ENCODE results near the gene KIF5C. TPM values are rescaled to one million over a fixed set of nuclear protein-coding genes. Genes with fewer than 3 reads are reported as not detected.
A peak's percentile ranks its signal among the peaks of the same experiment; 100 is the strongest.

KIF5C gene
- total and polyA plus RNA-seq, 4 donors, result 0.06 to 0.25 (median 0.14) TPM

DNA sequence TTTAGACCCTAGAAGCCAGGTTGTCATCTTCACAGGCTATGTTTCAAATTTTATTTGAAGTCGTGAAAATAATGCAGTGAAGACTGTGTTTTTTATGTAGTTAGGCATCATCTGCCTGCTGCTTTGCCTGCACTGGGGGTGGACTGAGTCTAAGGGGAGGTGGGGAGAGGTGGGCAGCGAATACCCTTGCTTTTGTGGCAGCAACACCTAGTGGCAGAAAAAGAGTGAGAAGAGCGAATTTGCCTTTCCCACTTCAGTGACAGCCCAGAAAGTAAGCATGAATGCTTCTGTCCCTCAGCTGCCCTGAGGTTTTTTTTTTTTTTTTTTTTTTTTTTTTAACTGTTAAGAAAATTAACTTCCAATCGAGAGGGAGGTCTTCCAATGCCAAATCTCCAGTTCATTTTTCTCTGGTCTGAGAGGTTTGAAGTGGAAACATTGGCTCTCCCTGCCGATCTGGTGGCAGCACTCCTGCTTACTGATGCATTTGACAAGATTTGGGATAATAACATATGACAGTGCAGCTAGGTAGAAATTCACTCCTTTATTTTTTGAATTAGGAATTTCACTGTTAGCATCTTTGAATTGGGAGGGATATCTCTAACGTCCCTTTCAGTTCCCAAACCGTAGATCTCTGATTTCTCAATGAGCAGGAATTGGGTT is 103.1 kb downstream of the KIF5C start:
- Histone ChIP-seq H3K4me3 (ENCODE audit: low read depth in 1 of 3, low read length in 3 of 3) (no peak overlapping the region), H3K9me3 (ENCODE audit: control insufficient read depth in 4 of 4, low read length in 3 of 4) (no peaks in the 10 kb centered on the region), H3K9ac (ENCODE audit: low read depth in 1 of 2, low read length in 2 of 2) (no peak overlapping the region), H3K4me1 (ENCODE audit: control insufficient read depth in 4 of 4, insufficient read depth in 4 of 4, low read length in 3 of 4) (peaks cover 0 to 13% (median 5%) of the 10 kb centered on the region in 4 donors), H3K27ac (ENCODE audit: low read depth in 1 of 2, low read length in 2 of 2) (no peak overlapping the region), H3K36me3 (ENCODE audit: control insufficient read depth in 4 of 4, insufficient read depth in 3 of 4, low read depth in 1 of 4, low read length in 3 of 4) (no peaks in the 10 kb centered on the region), H3K27me3 (ENCODE audit: control insufficient read depth in 4 of 4, insufficient read depth in 4 of 4, low read length in 3 of 4) (no peaks in the 10 kb centered on the region)
- 68% methylated on average over 7 of the region's 7 CpGs for WGBS
- TF ChIP-seq TAF1 (conservative IDR thresholded peaks at IDR 0.05) (no peak), HNF4A (conservative IDR thresholded peaks at IDR 0.05) (no peak), HNF4G (IDR thresholded peaks at IDR 0.05) (no peak), ZBTB33 (IDR thresholded peaks at IDR 0.05) (no peak), MAX (IDR thresholded peaks at IDR 0.05) (no peak), REST (IDR thresholded peaks at IDR 0.05) (no peak), NR2F2 (IDR thresholded peaks at IDR 0.05) (no peak), RAD21 (IDR thresholded peaks at IDR 0.05) (no peak), SP1 (IDR thresholded peaks at IDR 0.05) (no peak), JUND (IDR thresholded peaks at IDR 0.05) (no peak), FOXA2 (IDR thresholded peaks at IDR 0.05) (no peak), YY1 (IDR thresholded peaks at IDR 0.05) (no peak), ATF3 (IDR thresholded peaks at IDR 0.05) (no peak), EGR1 (IDR thresholded peaks at IDR 0.05; ENCODE audit: low read depth in 2 of 2) (no peak), GABPA (IDR thresholded peaks at IDR 0.05 in 1 of 2, conservative IDR thresholded peaks at IDR 0.05 in 1 of 2) (no peak)
- DNase-seq (ENCODE audit: low spot score), result no peak

DNA sequence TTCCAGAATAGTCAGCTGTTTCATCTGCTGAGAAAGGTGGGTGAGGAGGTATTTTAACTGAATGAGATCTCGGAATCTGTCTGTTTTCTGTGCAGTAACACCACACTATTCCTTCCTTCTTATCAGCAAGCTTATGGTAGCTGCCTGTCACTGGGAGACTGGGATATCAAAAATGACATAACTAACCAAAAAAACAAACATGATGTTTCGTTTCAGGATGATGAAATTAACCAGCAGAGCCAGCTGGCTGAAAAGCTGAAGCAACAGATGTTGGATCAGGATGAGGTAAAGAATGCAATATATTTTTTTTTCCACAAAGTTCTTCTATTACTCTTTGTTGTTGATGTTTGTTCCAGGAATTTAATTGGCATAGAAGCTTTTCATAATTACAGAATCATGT is 103.7 kb downstream of the KIF5C start:
- 38% methylated on average over 2 of the region's 2 CpGs for WGBS
- H3K27ac ChIP-seq (ENCODE audit: low read depth in 1 of 2, low read length in 2 of 2), result no peak overlapping the region
- H3K27me3 ChIP-seq (ENCODE audit: control insufficient read depth in 4 of 4, insufficient read depth in 4 of 4, low read length in 3 of 4), result no peaks in the 10 kb centered on the region
- peaks cover 0 to 13% (median 5%) of the 10 kb centered on the region in 4 donors for H3K4me1 ChIP-seq (ENCODE audit: control insufficient read depth in 4 of 4, insufficient read depth in 4 of 4, low read length in 3 of 4)
- TF ChIP-seq NR2F2 (IDR thresholded peaks at IDR 0.05) (no peak), ATF3 (IDR thresholded peaks at IDR 0.05) (peak; percentile 28), YY1 (IDR thresholded peaks at IDR 0.05) (no peak), REST (IDR thresholded peaks at IDR 0.05) (no peak)
- H3K36me3 ChIP-seq (ENCODE audit: control insufficient read depth in 4 of 4, insufficient read depth in 3 of 4, low read depth in 1 of 4, low read length in 3 of 4), result no peaks in the 10 kb centered on the region
- DNase-seq (ENCODE audit: low spot score), result no peak
- H3K4me3 ChIP-seq (ENCODE audit: low read depth in 1 of 3, low read length in 3 of 3), result no peak overlapping the region
- H3K9me3 ChIP-seq (ENCODE audit: control insufficient read depth in 4 of 4, low read length in 3 of 4), result no peaks in the 10 kb centered on the region
- no peak overlapping the region for H3K9ac ChIP-seq (ENCODE audit: low read depth in 1 of 2, low read length in 2 of 2)
